ENCODE results near the gene LRRFIP2.
"Not testable (repeated sequence)": the region's sequence is repeated elsewhere in the genome, so short reads cannot be mapped to it uniquely, and the experiment has no call there.

Gene LRRFIP2, protein sequence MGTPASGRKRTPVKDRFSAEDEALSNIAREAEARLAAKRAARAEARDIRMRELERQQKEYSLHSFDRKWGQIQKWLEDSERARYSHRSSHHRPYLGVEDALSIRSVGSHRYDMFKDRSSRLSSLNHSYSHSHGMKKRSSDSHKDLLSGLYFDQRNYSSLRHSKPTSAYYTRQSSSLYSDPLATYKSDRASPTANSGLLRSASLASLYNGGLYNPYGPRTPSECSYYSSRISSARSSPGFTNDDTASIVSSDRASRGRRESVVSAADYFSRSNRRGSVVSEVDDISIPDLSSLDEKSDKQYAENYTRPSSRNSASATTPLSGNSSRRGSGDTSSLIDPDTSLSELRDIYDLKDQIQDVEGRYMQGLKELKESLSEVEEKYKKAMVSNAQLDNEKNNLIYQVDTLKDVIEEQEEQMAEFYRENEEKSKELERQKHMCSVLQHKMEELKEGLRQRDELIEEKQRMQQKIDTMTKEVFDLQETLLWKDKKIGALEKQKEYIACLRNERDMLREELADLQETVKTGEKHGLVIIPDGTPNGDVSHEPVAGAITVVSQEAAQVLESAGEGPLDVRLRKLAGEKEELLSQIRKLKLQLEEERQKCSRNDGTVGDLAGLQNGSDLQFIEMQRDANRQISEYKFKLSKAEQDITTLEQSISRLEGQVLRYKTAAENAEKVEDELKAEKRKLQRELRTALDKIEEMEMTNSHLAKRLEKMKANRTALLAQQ

DNA sequence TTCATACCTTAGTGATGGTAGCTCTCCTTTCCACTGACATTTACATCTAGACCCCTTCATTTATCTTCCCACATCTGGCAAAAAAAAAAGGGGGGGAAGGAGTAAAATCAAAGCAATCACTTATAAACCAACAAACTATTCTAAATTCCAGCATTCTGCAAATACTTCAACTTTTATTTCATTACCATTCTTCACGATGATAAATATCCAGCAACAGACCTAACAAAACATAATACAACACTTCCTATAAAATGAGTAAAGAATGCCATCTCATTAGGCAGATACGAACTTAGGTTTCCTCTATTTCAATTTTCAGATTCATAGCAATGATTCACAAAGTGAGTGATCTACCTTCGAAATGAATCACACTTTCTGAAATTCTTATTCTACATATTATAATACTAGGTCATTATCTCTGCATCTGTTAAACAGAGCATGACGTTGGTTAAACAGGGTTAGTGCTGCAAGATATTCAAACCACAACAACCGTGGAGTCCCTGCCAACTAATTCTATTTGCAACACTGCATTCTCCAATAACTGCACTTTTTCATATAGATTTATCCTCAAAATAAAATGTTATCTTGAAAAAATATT, at the start of gene LRRFIP2:
Gene LRRFIP2 (minus strand): TSS at position 51 of the 595 bp plus-strand sequence. CDS start 25,599 bp downstream, outside the sequence.
- no peak for DNase-seq

DNA sequence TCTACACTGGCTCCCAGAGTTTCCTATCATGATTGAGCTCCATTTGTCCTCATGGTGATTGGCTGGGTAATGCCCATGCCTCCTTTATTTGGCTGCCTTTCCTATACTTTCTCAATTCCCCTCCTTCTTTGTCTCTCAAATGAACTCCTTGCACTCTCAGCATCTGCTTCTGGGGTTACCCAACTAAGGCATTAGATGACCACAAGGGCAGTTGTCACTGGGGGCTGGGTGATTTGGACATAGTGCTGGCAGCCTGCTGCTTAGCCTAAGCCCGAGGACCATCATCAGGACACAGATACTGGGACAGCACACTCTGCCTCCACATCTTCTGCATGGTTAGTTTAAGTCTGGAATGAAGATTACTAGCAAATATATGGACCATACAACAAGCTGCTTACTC, 49.2 kb upstream of the LRRFIP2 start:
- no peak for DNase-seq

DNA sequence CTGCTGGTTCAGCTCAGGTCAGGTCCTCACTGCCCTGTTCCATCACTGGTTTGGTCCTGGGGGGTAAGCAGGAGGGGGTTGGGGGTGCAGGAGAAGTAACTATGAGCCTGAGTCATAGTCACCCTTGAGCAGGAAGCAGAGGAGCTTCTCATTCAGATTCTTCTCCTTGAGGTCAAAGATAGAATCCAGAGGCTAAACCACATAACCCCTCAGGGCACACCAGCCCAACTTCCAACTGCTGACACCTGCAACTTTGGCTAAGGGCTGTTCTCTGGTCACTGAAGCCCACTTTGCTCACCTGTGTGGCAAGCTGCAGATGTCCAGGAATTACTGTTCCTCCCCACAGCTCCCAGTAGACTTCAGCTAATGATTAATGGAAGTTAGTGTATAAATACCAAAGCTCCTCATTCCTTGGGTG, 48.8 kb upstream of the LRRFIP2 start:
- DNase-seq: no peak

DNA sequence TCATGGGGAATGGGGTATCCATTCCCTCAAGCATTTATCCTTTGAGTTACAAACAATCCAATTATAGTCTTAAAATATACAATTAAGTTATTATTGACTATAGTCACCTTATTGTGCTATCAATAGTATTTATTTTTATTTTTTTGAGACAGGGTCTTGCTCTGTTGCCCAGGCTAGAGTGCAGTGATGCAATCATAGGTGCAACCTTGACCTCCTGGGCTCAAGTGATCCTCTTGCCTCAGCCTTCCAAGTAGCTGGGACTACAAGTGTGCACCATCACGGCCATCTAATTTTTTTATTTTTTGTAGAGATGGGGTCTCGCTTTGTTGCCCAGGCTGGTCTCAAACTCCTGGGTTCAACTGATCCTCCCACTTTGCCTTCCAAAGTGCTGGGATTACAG, 48.2 kb upstream of the LRRFIP2 start:
- not testable (repeated sequence) for DNase-seq

DNA sequence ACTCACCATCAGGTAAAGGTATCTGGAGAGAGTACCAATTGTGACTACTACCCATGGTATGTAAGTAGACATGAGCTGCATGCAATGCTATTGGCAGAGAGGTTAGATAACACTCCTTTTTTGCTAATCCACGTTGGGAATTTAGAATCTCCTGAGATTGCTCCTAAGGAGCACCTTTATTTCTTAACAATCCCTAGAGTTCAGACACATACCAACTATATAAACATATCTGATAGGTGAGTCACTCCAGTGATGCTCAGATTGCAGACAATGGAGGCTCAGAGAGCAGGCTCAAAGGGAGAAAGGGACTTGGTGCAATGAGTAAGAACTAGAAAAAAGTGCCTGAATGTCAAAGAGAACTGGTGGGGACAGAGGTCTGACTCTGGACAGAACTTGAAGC, 47.0 kb upstream of the LRRFIP2 start:
- no peak for DNase-seq

DNA sequence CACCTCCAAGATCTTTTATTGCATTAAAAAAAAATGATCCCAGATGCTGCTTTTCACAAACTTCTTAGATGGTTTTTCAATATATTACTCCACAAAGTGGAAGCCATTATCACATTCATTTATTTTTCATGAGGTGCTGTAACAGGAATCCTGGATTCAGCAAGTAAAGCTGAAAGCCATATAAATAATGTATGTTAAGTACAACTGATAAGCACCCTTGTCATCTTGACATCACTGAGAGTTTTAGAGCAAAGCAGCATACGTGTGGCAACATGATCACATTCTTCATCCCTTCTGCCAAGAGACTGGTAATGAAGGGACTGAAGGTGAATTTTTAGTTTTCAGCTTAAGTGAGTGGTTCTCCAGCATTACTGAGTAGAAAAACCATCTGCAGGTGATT, 44.9 kb upstream of the LRRFIP2 start:
- no peak for DNase-seq

DNA sequence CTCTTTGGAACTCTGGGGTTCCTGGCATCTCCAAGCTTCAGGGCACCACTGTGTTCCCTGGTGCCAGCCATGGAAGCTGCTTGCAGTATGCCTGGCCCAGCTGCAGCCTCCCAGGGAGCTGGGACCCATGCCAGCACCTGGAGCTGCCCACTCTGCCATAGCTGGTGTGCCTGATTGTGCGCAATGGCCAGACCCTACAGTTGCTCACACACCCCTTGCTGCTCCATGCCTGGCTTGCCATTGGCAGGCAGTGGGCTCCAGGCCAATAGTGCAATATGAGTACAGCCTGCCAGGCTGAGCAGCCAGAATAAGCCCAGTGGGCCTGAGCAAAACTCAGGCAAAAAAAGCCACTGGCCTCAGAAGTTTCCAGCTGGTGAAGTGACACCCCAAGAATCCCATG, 43.8 kb upstream of the LRRFIP2 start:
- DNase-seq: no peak

DNA sequence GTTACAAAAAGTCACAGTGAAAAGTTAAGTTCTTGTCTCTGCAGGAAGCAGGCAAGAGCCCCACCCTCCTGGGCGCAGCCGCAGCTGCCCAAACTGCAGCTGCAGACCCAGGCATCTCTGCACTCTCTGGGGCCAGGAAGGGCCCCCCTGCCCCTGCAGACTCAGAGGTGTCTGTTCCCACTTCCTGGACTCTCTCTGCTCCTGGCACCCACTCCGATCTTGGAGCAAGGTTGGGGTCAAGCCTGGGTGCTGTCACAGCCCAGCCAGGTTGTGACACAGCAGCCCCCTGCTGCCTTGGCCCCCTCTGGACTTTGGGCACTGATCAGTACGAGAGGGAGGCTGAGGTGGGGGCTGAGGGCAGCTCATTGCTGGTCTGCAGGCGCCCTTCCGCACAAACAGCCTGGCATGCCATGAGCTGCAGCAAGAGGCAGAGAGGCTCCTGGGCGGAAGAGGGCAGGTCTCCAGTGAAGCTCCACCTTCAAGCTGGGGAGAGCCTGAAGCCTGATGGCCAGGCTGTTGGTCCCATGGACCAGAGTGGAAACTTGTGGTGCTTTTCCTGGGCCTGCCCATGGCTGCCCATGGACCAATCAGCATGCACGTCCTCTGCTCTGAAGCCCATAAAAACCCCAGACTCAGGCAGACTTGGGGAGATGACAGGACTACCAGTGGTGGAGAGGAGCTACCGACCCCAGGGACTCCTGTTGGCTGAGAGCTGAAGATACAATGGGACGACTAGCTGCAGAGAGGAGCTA, 42.9 kb upstream of the LRRFIP2 start:
- no peak for DNase-seq

DNA sequence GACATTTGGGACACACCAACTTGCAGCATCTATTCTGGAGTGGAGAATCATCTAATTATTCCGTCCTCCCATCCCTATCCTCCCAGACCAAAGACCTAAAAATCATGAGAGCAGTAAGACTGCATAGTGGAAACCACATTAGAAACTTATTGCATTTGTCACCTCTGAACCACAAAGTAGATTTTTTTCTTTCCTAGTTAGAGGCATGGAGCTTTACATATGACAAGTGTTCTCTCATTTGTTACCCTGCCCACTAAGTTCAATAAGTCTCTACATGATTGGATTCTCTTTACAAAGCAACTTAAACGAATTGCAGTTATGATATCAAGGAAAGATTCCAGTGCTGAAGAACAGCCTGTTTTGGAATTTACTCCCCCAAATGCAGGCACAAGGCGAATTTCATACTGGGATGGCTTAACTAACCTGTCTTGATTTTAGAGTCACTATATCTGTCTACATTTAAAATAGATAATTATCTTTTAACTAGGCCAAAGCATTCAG, 42.3 kb upstream of the LRRFIP2 start:
- DNase-seq: no peak

DNA sequence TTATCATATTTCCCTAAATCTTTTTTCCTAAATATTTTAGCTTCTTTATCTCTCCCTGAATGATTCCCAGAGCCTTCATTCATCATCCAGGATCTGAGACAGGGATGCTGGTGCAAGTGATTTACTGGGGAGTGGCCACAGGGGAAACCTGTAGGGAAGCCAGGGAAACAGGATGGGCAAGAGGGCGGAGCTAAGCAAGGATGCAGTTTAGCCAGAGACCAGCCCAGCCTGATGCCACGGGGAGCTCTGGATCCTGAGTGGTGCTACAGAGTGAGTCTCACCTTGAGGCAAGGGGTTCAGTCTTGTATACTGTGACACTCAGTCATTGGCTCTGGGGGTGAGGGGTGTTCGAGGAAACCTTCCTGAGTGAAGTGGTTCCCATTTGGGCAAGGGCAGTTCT, 39.7 kb upstream of the LRRFIP2 start:
- no peak for DNase-seq

DNA sequence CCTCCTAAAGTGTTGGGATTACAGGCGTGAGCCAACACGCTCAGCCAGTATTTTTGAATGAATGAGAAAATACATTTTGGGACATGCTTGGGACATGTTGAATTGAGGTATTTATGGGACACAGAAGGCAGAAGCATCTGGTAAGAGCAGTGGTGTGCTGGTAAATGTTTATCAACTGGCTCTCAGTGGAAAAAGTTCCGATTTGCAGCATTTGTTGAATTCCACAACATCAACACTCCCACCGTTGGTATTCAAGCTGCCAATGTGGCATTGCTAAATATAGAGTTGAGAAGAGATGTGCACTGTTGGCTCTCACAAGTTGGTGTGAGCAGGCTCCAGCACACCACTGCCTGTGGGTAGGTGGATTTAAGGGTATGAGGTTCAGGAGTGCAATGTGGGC, 35.8 kb upstream of the LRRFIP2 start:
- DNase-seq: no peak

DNA sequence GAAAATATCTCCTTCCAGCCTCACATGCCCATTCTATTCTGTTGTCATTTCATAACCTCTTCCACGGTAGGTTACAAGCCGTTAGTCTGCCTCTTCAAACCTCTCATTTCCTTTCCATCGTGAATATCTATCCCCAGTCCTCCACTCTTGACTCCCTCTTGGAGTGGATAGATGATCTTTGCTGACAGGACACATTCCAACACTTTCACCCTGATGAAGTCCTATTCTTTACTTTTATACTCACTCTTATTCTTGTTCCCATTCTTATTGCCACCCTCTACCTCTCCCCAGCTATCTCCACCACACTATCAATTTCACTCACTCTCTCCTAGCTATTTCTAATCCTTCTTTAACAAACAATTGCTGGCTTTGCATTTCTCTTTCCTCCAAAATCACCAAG, 34.2 kb upstream of the LRRFIP2 start:
- DNase-seq: not testable (repeated sequence)

DNA sequence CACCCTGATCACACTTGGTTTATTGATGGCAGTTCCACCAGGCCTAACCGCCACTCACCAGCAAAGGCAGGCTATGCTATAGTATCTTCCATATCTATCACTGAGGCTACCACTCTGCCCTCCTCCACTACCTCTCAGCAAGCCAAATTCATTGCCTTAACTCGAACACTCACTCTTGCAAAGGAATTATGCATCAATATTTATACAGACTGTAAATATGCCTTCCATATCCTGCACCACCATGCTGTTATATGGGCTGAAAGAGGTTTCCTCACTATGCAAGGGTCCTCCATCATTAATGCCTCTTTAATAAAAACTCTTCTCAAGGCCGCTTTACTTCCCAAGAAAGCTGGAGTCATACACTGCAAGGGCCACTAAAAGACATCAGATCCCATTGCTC, 33.6 kb upstream of the LRRFIP2 start:
- not testable (repeated sequence) for DNase-seq

DNA sequence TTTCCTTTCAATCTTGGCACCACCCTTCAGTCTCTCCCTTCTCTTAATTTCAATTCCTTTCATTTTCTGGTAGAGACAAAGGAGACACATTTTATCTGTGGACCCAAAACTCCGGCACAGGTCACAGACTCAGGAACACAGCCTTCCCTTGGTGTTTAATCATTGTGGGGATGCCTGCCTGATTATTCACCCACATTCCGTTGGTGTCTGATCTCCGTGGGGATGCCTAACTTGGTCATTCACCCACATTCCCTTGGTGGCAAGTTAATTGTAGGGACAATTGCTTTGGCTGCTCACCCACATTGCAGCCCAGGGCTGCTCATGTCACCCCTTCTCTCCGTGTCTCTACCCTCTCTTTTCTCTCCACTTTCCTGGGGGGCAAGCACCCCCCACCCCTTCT, 31.7 kb upstream of the LRRFIP2 start:
- DNase-seq: not testable (repeated sequence)

DNA sequence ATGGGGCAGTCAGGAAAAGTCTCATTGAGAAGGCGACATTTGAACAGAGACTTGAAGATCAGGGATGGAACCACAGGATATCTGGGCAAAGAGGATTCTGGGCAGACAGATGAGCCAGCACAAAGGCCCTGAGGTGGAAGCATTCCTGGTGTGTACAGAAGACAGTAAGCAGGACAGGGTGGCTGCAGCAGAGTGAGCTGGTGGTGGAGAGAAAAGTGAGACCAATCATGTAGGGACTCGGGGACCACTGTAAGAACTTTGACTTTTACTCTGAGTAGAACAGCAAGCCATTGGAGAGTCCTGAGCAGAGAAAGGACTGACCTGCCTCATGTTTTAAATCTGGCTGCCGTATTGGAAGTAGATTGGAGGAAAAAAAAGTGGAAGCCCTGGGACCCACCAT, 29.9 kb upstream of the LRRFIP2 start:
- no peak for DNase-seq

DNA sequence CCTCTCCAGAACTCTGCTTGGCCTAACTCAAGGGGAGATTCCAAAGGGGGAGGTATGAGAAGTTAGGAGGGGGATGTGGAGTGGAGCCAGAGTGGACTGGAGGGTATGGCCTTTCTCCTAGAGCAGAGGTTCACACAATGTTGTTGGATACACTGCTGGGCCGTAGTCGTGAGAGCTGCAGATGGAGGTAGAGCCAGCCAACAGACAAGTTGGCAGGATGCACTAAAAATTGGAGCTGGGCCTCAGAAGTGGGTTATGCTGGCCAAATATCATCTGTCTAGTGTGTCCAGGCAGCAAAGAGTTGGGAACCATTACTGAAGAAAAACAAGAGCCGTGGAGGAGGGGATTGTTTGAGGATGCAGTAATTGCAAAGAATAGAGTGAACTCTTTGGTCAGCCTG, 27.7 kb upstream of the LRRFIP2 start:
- DNase-seq: peak; percentile 39

DNA sequence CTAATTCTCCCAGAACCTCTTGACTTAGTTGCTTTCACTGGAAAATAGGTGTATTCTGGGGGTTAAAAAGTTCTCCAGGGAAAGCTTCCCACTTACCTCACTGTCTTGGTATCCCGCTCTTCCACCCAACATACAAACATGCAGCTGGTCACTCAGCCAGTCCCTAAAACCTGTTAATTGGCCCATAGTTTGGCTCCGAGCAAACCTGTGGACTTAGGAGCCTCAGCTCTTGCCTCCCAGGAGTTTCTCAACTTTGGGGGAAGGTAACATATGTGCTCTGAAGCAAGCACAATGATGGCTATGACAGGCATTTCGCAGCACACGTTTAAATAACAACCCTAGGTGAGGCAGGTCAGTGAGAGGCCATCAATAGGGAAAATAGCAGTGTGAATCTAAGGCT, 25.8 kb upstream of the LRRFIP2 start:
- no peak for DNase-seq

DNA sequence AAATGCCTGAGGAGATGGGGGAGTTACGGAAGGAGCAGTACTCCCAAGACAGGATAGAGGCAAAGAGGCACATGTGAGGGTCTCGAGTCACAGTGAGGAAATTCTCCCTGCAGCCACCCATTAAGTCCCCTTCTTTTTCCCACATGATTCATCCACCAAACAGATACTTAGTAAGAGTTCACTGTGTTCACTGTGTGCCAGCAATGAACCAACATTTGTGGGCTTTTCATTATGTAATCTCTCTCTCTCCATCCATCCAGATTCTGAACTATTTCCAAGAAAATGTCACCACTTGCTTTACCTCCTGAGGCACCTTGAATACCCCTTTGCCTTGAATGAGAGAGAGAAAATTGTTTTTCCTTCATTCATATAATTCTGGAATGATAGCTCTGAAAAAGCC, 24.6 kb upstream of the LRRFIP2 start:
- DNase-seq: no peak

DNA sequence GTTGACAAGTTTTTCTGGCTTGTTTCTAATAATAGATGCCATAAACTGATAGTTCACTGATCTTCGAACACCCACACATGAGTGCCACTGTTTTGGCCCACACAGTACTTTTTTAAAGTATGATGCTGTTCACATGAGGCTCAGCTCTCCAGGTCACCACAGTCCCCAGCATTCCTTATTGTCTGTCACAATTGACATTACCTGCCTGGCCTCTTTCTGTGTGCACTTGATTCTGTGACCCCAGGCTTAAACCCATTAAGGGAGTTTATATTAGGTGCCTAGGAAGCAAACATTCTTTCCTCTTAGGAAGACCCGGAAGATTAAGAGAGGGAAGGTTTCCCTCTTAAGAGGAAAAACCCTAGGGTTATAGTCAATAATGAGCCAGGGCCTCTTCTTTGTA, 24.2 kb upstream of the LRRFIP2 start:
- no peak for DNase-seq

DNA sequence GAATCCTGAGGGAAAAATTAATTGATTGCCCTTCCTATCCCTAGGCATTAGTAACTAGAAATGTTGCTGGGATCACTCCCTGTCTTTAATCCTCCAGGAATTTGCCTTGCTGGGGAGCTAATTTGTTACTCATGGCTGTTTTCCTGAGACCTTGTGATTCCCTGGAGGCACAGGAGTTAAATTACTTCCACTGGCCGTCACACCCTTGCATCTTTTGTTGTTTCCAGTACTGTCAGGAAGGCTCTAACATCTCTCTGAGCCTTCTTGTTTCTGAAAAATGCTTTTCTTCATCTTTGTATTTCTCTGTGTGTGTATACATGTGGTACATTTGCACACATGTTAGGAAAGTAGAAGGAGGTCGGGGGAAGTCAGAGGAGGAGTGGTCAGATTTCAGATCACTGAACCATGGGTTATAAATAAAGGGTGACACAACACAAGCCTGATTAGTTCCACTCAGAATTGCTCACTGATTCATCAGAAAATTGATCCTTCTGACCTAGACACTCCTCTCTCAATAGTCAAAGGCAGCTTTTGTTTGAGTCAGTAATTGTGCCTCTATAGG, 23.5 kb upstream of the LRRFIP2 start:
- DNase-seq: no peak

DNA sequence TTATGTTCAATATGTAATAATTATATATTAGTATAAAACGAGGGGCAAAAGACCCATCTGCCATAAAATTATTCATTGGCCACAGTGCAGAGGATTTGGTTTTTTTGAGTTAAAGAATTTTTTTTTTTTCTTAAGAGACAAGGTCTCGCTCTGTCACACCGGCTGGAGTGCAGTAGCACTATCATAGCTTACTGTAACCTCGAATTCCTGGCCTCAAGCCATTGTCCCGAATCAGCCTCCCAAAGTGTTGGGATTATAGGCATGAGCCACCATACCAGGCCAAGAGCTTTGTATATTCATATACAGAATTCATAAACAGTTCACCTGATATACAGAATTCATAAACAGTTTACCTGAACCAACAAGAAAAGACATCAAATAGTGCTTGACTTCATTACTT, 20.2 kb upstream of the LRRFIP2 start:
- no peak for DNase-seq

DNA sequence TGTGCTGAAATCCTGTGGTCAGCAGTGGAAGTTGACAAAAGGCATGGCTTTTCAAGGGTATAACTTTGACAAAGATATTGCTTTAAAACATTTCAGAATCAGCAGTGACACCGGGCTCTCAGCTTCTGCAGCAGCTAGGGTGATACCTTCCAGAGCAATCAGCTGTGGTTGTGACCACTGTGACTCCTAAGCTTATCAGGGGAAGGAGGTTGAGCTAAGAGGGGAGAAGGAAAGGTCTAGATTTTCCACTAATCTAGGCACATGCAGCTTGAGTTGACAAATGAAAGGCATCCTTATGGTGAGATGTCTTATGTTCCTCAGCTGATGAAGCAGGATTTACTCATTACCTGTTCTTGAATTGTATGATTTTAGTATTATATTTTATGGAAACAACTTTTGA, 16.3 kb upstream of the LRRFIP2 start:
- no peak for DNase-seq

DNA sequence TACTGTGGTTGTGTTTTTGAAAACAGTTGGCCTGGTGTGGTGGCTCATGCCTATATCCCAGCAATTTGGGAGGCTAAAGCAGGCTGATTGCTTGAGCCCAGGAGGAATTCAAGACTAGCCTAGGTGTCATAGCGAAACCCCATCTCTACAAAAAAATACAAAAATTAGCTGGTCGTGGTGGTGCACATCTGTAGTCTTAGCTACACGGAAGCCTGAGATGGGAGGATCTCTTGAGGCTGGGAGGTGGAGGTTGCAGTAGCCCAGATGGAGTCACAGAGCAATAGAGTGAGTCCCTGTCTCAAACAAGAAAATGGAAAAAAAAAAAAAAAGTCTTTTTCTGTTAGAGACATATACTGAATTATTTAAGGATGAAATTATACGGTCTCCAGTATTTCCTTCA, 14.7 kb upstream of the LRRFIP2 start:
- DNase-seq: no peak

Measured in femur (tissue), 1 donor.